ES-I3 (cell line): Measurements from ENCODE around the gene CH25H.

Source experiments
- H3K36me3 ChIP-seq: 2 replicates; pipeline ENCODE4 v1.6.1; 2013; ENCODE audit warnings: mild to moderate bottlenecking, low read length, control low read depth, moderate library complexity; ENCODE audit not compliant: insufficient read depth
- H3K4me1 ChIP-seq: 2 replicates; pipeline ENCODE4 v1.6.1; 2013; ENCODE audit warnings: mild to moderate bottlenecking, control low read depth, low read length; ENCODE audit not compliant: insufficient read depth
- H3K9ac ChIP-seq: 2 replicates; pipeline ENCODE4 v1.6.1; 2013; ENCODE audit warnings: low read depth, mild to moderate bottlenecking, low read length, moderate library complexity
- H3K9me3 ChIP-seq: 2 replicates; pipeline ENCODE4 v1.6.1; 2013; ENCODE audit warnings: mild to moderate bottlenecking, low read length, moderate library complexity; ENCODE audit not compliant: control insufficient read depth, insufficient read depth

The CH25H gene

GRCh38 chr10:89217057-89217990, 10.2 kb upstream of the CH25H start:
- Histone ChIP-seq H3K9ac (no peak overlapping the region), H3K36me3 (peaks cover 4% of the 10 kb centered on the region; the same call in 1 of the 2 replicates), H3K4me1 (no peaks in the 10 kb centered on the region), H3K9me3 (no peaks in the 10 kb centered on the region)

- Histone ChIP-seq H3K36me3 (peaks cover 4% of the 10 kb centered on the region; the same call in 1 of the 2 replicates), H3K9me3 (no peaks in the 10 kb centered on the region), H3K9ac (no peak overlapping the region), H3K4me1 (no peaks in the 10 kb centered on the region)
Observed at GRCh38 chr10:89216056-89216455, 8.9 kb upstream of the CH25H start.

GRCh38 chr10:89215511-89215910, 8.4 kb upstream of the CH25H start:
- H3K4me1 ChIP-seq: no peaks in the 10 kb centered on the region
- peaks cover 4% of the 10 kb centered on the region; the same call in 1 of the 2 replicates for H3K36me3 ChIP-seq
- no peak overlapping the region for H3K9ac ChIP-seq
- H3K9me3 ChIP-seq: no peaks in the 10 kb centered on the region

GRCh38 chr10:89214566-89215165, 7.5 kb upstream of the CH25H start:
- Histone ChIP-seq H3K36me3 (peaks cover 4% of the 10 kb centered on the region; the same call in 1 of the 2 replicates), H3K9me3 (no peaks in the 10 kb centered on the region), H3K4me1 (no peaks in the 10 kb centered on the region), H3K9ac (no peak overlapping the region)

- Histone ChIP-seq H3K36me3 (0 out of 2 replicates have a peak, but pooled peaks cover 4% of the 10 kb centered on the region), H3K4me1 (no peaks in the 10 kb centered on the region), H3K9me3 (no peaks in the 10 kb centered on the region), H3K9ac (no peak overlapping the region)
Observed at GRCh38 chr10:89213191-89213808, 6.2 kb upstream of the CH25H start.

- H3K9me3 ChIP-seq: no peaks in the 10 kb centered on the region
- no peak overlapping the region for H3K9ac ChIP-seq
- H3K36me3 ChIP-seq: 0 out of 2 replicates have a peak, but pooled peaks cover 4% of the 10 kb centered on the region
- H3K4me1 ChIP-seq: peaks cover 1% of the 10 kb centered on the region; the same call in 1 of the 2 replicates
Observed at GRCh38 chr10:89210794-89211425, 3.8 kb upstream of the CH25H start.

GRCh38 chr10:89209718-89210117, 2.6 kb upstream of the CH25H start:
- no peaks in the 10 kb centered on the region for H3K9me3 ChIP-seq
- peaks cover 6% of the 10 kb centered on the region; the same call in 1 of the 2 replicates for H3K4me1 ChIP-seq
- H3K36me3 ChIP-seq: 0 out of 2 replicates have a peak, but pooled peaks cover 1% of the 10 kb centered on the region
- H3K9ac ChIP-seq: no peak overlapping the region

GRCh38 chr10:89207801-89208551, 859 bp upstream of the CH25H start:
- H3K4me1 ChIP-seq: peaks cover 6% of the 10 kb centered on the region; the same call in 1 of the 2 replicates
- peak overlapping the region; percentile 37 for H3K9ac ChIP-seq
- H3K9me3 ChIP-seq: no peaks in the 10 kb centered on the region
- H3K36me3 ChIP-seq: no peaks in the 10 kb centered on the region

- Histone ChIP-seq H3K4me1 (peaks cover 6% of the 10 kb centered on the region; the same call in 1 of the 2 replicates), H3K36me3 (no peaks in the 10 kb centered on the region), H3K9me3 (no peaks in the 10 kb centered on the region), H3K9ac (peak overlapping the region; percentile 37)
Observed at GRCh38 chr10:89206402-89207180, 526 bp downstream of the CH25H start.

- H3K9me3 ChIP-seq: no peaks in the 10 kb centered on the region
- no peak overlapping the region for H3K9ac ChIP-seq
- peaks cover 6% of the 10 kb centered on the region; the same call in 1 of the 2 replicates for H3K4me1 ChIP-seq
- no peaks in the 10 kb centered on the region for H3K36me3 ChIP-seq
Observed at GRCh38 chr10:89204621-89205185, 2.4 kb downstream of the CH25H start.

- Histone ChIP-seq H3K36me3 (no peaks in the 10 kb centered on the region), H3K9me3 (no peaks in the 10 kb centered on the region), H3K9ac (no peak overlapping the region), H3K4me1 (peaks cover 6% of the 10 kb centered on the region; the same call in 1 of the 2 replicates)
Observed at GRCh38 chr10:89203237-89203636, 3.9 kb downstream of the CH25H start.

GRCh38 chr10:89202033-89202425, 5.1 kb downstream of the CH25H start:
- Histone ChIP-seq H3K4me1 (peaks cover 6% of the 10 kb centered on the region; the same call in 1 of the 2 replicates), H3K9ac (no peak overlapping the region), H3K9me3 (no peaks in the 10 kb centered on the region), H3K36me3 (no peaks in the 10 kb centered on the region)
